ENCODE data around the gene MRM2.

MRM2 gene

DNA sequence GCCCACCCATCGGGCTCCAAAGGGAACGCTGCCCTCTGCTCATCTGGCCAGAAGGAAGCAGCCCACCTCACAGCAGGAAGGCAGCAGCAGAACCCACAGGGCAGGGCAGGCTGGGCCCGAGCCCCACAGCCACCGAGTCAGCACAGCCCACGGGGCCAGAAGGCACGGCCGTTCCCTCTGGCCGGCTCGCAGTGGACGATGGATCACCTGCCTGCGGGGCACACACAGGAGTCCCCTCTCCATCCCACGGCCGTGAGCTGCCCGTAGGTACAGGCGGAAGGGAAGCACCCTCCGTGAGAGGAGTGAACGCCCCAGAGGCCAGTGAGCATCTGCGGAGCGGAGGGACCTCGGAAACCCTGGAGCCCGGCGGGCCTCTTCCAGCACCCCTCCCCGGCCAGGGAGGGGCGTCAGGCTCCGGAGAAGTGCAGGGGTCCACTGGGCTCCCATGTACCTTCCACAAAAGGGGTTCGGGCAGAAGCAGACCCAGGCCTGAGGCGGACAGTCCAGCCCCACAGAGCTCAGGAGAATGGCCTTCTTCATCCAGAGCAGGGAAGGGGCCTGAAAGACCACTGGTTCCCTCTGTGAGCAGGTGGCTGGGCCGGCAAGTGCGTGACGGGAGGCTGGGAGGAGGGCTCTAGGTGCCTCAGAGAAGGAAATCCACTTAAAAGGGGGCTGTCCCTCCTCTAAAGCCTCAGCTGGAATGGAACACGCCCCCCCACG, 11.7 kb upstream of the MRM2 start:
- Histone ChIP-seq H3K4me3 (IDR thresholded peaks at IDR 0.05; ENCODE audit: insufficient read depth, low read depth, low read length) (no peak overlapping the region), H3K4me2 (no peak overlapping the region), H3K27me3 (ENCODE audit: insufficient read depth, low read depth) (no peaks in the 10 kb centered on the region), H3K9ac (no peak overlapping the region), H3K4me1 (ENCODE audit: low read depth, poor library complexity, severe bottlenecking) (no peaks in the 10 kb centered on the region), H3K79me2 (ENCODE audit: insufficient read depth, low read depth) (no peaks in the 10 kb centered on the region), H4K20me1 (ENCODE audit: insufficient read depth) (no peaks in the 10 kb centered on the region), H3K36me3 (ENCODE audit: insufficient read depth) (no peaks in the 10 kb centered on the region), H2AFZ (ENCODE audit: low read depth) (no peak overlapping the region), H3K27ac (no peak overlapping the region)
- TF ChIP-seq, protein P1, sequence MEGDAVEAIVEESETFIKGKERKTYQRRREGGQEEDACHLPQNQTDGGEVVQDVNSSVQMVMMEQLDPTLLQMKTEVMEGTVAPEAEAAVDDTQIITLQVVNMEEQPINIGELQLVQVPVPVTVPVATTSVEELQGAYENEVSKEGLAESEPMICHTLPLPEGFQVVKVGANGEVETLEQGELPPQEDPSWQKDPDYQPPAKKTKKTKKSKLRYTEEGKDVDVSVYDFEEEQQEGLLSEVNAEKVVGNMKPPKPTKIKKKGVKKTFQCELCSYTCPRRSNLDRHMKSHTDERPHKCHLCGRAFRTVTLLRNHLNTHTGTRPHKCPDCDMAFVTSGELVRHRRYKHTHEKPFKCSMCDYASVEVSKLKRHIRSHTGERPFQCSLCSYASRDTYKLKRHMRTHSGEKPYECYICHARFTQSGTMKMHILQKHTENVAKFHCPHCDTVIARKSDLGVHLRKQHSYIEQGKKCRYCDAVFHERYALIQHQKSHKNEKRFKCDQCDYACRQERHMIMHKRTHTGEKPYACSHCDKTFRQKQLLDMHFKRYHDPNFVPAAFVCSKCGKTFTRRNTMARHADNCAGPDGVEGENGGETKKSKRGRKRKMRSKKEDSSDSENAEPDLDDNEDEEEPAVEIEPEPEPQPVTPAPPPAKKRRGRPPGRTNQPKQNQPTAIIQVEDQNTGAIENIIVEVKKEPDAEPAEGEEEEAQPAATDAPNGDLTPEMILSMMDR (conservative IDR thresholded peaks at IDR 0.05; ENCODE audit: low read depth, low read length): no peak

DNA sequence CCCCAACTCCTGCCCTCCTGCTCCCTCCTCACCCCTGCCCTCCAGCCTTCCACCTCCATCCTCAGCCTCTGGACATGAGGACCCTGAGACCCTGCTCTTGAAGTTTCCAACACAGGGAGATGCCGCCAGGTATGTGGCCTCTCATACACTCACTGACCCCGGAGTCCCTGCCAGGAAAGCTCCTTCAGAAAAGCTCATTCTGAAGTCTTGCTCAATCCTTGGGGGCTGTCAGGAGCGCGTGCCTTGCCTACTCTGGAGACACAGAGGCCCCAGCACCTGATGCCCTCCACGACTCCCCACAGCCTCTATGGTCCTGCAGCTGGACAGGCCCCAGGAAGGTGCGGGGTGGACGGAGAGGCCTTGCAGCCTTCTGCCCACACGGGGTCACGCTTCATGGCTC, 11.0 kb upstream of the MRM2 start:
- Histone ChIP-seq H3K27ac (no peak overlapping the region), H3K9ac (no peak overlapping the region), H4K20me1 (ENCODE audit: insufficient read depth) (no peaks in the 10 kb centered on the region), H3K79me2 (ENCODE audit: insufficient read depth, low read depth) (no peaks in the 10 kb centered on the region), H3K4me1 (ENCODE audit: low read depth, poor library complexity, severe bottlenecking) (no peaks in the 10 kb centered on the region), H3K27me3 (ENCODE audit: insufficient read depth, low read depth) (no peaks in the 10 kb centered on the region), H3K4me2 (no peak overlapping the region), H3K36me3 (ENCODE audit: insufficient read depth) (no peaks in the 10 kb centered on the region), H3K4me3 (IDR thresholded peaks at IDR 0.05; ENCODE audit: insufficient read depth, low read depth, low read length) (no peak overlapping the region), H2AFZ (ENCODE audit: low read depth) (no peak overlapping the region)
- TF ChIP-seq, protein P1 (conservative IDR thresholded peaks at IDR 0.05; ENCODE audit: low read depth, low read length): no peak

DNA sequence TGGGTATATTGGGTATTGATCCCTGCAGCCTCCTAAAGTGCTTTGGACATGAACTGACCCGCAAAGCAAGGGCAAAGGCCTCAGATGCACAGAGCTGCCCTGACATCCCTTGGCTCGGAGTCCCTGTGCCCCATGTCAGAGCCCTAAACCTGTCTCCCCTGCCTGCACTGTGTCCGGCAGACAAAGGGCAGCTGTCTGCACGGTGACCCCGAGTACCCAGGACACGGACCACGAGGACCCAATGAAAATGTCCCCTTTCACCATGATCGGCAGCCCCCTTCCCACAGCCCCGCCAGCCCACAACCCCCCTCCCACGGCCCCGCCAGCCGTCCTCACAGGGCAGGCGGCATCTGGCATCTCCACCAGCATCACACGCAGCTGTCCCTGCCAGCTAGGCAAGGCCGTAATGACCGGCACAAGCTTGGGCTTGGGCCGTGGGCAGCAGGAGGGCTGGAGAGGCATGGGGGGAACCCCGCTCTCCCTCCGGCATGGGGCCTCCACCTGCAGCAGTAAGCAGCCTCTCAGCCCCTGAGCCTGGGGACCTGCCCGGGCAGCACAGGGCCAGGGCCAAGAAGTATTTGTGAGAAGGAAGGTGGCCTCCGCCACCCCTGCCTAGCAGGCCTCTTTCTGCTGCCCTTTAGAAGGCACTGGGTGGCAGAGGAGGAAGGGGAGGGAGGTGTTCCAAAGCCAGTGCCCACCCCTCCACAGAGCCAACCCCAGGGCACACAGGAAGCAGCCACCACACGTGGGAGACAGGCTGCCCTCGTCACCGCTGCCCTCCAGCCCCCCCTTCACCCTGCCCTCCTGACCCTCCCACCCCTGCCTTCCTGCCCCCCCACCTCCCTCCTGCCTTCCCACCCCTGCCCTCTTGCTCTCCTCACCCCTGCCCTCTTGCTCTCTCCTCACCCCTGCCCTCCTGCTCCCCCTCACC, 10.1 kb upstream of the MRM2 start:
- Histone ChIP-seq H3K27ac (no peak overlapping the region), H4K20me1 (ENCODE audit: insufficient read depth) (no peaks in the 10 kb centered on the region), H3K4me3 (IDR thresholded peaks at IDR 0.05; ENCODE audit: insufficient read depth, low read depth, low read length) (no peak overlapping the region), H3K4me1 (ENCODE audit: low read depth, poor library complexity, severe bottlenecking) (no peaks in the 10 kb centered on the region), H2AFZ (ENCODE audit: low read depth) (no peak overlapping the region), H3K27me3 (ENCODE audit: insufficient read depth, low read depth) (no peaks in the 10 kb centered on the region), H3K4me2 (no peak overlapping the region), H3K36me3 (ENCODE audit: insufficient read depth) (no peaks in the 10 kb centered on the region), H3K79me2 (ENCODE audit: insufficient read depth, low read depth) (no peaks in the 10 kb centered on the region), H3K9ac (no peak overlapping the region)
- TF ChIP-seq, protein P1 (conservative IDR thresholded peaks at IDR 0.05; ENCODE audit: low read depth, low read length): no peak

DNA sequence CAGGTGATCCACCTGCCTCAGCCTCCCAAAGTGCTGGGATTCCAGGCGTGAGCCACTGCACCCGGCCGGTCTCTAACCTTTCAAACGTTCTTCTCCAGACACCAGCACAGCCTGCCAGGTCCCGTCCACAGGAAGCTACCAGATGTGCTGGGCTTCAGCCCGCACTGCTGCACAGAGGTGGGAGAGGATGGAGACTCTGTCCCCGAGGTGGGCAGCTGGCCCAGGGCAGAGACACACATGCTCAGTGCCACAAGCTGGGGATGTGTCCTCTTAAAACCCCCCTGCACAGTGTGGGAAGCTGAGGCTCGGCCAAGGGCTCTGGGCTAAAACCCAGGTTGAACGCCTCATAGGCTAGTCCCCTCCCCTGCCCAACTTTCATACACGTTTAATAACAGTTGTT, 9.4 kb upstream of the MRM2 start:
- H3K36me3 ChIP-seq (ENCODE audit: insufficient read depth): no peaks in the 10 kb centered on the region
- H3K9ac ChIP-seq: no peak overlapping the region
- TF ChIP-seq, protein P1 (conservative IDR thresholded peaks at IDR 0.05; ENCODE audit: low read depth, low read length): no peak
- H3K4me3 ChIP-seq (IDR thresholded peaks at IDR 0.05; ENCODE audit: insufficient read depth, low read depth, low read length): no peak overlapping the region
- H3K4me1 ChIP-seq (ENCODE audit: low read depth, poor library complexity, severe bottlenecking): no peaks in the 10 kb centered on the region
- no peaks in the 10 kb centered on the region for H3K79me2 ChIP-seq (ENCODE audit: insufficient read depth, low read depth)
- no peaks in the 10 kb centered on the region for H3K27me3 ChIP-seq (ENCODE audit: insufficient read depth, low read depth)
- H2AFZ ChIP-seq (ENCODE audit: low read depth): no peak overlapping the region
- no peak overlapping the region for H3K4me2 ChIP-seq
- H3K27ac ChIP-seq: no peak overlapping the region
- no peaks in the 10 kb centered on the region for H4K20me1 ChIP-seq (ENCODE audit: insufficient read depth)

Data from KMS-11 (cell line).